Measurements from ENCODE around the gene MYF5. TPM values are rescaled to one million over a fixed set of nuclear protein-coding genes. Genes with fewer than 3 reads are reported as not detected.
"Not testable (repeated sequence)": the region's sequence is repeated elsewhere in the genome, so short reads cannot be mapped to it uniquely, and the experiment has no call there.

Gene MYF5
- not detected in 2 replicates for total RNA-seq

DNA sequence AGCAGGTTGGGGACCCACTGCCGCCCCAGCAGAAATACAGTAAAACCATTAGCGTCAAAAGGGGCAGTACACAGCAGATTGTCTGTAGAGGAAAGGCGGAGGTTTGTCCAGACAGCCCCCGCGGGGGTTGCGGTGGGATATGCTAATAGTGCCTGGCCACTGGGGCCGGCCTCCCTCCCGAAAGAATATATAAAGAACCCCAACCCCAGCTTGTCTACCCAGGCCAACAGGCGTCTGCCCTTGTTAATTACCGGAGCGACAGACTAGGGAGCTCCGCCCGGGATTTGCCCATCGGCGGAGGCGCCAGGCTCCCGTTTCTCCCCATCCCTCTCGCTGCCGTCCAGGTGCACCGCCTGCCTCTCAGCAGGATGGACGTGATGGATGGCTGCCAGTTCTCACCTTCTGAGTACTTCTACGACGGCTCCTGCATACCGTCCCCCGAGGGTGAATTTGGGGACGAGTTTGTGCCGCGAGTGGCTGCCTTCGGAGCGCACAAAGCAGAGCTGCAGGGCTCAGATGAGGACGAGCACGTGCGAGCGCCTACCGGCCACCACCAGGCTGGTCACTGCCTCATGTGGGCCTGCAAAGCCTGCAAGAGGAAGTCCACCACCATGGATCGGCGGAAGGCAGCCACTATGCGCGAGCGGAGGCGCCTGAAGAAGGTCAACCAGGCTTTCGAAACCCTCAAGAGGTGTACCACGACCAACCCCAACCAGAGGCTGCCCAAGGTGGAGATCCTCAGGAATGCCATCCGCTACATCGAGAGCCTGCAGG, at the start of gene MYF5:
Gene MYF5, plus strand, starts transcription at position 217 of the 774 bp plus-strand sequence. Its CDS starts 152 bp downstream, at position 369.
- no peak for DNase-seq (ENCODE audit: low read depth)
- TF ChIP-seq, protein P1, sequence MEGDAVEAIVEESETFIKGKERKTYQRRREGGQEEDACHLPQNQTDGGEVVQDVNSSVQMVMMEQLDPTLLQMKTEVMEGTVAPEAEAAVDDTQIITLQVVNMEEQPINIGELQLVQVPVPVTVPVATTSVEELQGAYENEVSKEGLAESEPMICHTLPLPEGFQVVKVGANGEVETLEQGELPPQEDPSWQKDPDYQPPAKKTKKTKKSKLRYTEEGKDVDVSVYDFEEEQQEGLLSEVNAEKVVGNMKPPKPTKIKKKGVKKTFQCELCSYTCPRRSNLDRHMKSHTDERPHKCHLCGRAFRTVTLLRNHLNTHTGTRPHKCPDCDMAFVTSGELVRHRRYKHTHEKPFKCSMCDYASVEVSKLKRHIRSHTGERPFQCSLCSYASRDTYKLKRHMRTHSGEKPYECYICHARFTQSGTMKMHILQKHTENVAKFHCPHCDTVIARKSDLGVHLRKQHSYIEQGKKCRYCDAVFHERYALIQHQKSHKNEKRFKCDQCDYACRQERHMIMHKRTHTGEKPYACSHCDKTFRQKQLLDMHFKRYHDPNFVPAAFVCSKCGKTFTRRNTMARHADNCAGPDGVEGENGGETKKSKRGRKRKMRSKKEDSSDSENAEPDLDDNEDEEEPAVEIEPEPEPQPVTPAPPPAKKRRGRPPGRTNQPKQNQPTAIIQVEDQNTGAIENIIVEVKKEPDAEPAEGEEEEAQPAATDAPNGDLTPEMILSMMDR (IDR thresholded peaks at IDR 0.05; ENCODE audit: insufficient read depth, low read length, severe bottlenecking): no peak
- no peak within 1 kb of the TSS for H3K4me3 ChIP-seq (ENCODE audit: low read depth, low read length)
- FAIRE-seq: no peak
- peaks cover 10% of the 10 kb centered on the region for H3K27me3 ChIP-seq (ENCODE audit: control insufficient read depth, insufficient read depth, low read length)
- no peaks in the 10 kb centered on the region for H3K36me3 ChIP-seq (ENCODE audit: control insufficient read depth, insufficient read depth, low read length)

DNA sequence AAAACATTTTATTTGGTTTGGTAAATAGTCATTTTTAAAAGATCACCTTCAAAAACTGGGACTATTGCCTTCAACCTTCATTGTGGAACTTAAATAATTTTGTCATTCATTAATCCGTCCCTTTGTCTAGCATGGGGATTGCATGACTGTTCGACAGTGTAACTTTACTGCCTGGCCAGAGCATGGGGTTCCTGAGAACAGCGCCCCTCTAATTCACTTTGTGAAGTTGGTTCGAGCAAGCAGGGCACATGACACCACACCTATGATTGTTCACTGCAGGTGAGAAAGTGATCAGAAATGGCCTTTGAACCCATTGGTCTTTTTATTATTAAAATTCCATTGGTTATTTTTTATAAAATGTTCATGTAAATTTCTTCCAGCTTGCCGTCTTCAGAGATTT, 46.5 kb upstream of the MYF5 start:
- FAIRE-seq: no peak
- no peaks in the 10 kb centered on the region for H3K27me3 ChIP-seq (ENCODE audit: control insufficient read depth, insufficient read depth, low read length)
- TF ChIP-seq, protein P1 (IDR thresholded peaks at IDR 0.05; ENCODE audit: insufficient read depth, low read length, severe bottlenecking): no peak
- H3K36me3 ChIP-seq (ENCODE audit: control insufficient read depth, insufficient read depth, low read length): no peaks in the 10 kb centered on the region
- H3K4me3 ChIP-seq (ENCODE audit: low read depth, low read length): no peak overlapping the region
- DNase-seq (ENCODE audit: low read depth): no peak

DNA sequence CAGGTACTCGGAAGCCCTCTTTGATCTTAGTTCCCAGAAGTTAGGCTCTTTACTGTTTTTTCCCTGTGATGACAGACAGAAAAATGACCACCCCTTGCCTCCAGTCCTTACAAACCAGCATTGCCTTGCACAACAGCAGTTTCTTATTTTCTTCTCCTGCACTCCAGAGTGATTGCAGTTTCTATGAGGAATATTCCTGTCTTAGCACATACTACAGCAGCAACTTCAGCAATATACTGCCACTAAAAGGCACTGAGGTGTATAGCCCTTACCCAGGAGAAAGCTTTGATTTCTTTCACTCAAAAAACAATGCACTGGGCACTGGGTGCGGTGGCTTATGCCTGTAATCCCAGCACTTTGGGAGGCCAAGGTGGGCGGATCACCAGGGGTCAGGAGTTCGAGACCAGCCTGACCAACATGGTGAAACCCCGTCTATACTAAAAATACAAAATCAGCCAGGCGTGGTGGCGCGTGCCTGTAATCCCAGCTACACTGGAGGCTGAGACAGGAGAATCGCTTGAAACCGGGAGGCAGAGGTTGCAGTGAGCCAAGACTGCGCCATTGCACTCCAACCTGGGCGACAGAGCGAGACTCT, 40.6 kb upstream of the MYF5 start:
- not testable (repeated sequence) for H3K36me3 ChIP-seq (ENCODE audit: control insufficient read depth, insufficient read depth, low read length); H3K4me3 ChIP-seq (ENCODE audit: low read depth, low read length); H3K27me3 ChIP-seq (ENCODE audit: control insufficient read depth, insufficient read depth, low read length); DNase-seq (ENCODE audit: low read depth); FAIRE-seq

DNA sequence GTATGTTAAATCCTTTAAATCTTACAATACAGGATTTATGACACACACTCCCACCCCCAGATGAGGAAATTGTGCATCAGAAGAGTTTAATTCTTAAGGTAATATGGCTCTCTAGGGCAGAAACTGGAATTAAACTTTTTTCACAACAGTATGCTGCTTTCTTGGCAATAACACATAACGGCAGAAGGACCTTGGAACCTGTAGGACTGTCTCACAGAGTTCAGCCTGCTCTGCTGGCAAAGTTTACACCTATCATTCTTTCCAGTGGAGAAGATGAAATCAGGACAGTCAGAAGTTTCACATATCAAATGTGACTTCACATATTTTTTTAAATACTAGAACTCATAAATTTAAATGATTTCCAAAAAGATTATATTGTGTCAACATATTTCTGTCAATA, 39.9 kb upstream of the MYF5 start:
- DNase-seq (ENCODE audit: low read depth): no peak
- Histone ChIP-seq H3K36me3 (ENCODE audit: control insufficient read depth, insufficient read depth, low read length) (no peaks in the 10 kb centered on the region), H3K27me3 (ENCODE audit: control insufficient read depth, insufficient read depth, low read length) (no peaks in the 10 kb centered on the region), H3K4me3 (ENCODE audit: low read depth, low read length) (no peak overlapping the region)
- TF ChIP-seq, protein P1 (IDR thresholded peaks at IDR 0.05; ENCODE audit: insufficient read depth, low read length, severe bottlenecking): no peak
- no peak for FAIRE-seq

DNA sequence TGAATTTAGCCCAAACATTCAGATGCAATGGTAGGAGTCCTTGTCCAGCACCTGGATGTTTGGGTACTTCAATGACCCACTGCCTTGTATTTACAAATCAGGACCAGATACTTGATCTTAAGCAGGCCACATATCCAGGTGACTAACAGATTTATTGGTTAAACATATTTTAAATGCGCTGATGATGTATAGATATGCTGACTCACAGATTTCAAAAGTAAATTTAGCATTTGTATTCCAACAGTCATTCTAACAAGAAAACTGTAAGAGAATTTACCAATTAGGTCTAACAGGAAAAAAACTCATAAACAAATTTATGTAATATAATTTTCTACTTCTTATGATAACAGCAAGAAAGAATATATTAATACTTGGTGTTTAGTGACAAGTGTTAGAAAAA, 38.7 kb upstream of the MYF5 start:
- no peaks in the 10 kb centered on the region for H3K36me3 ChIP-seq (ENCODE audit: control insufficient read depth, insufficient read depth, low read length)
- no peaks in the 10 kb centered on the region for H3K27me3 ChIP-seq (ENCODE audit: control insufficient read depth, insufficient read depth, low read length)
- H3K4me3 ChIP-seq (ENCODE audit: low read depth, low read length): no peak overlapping the region
- DNase-seq (ENCODE audit: low read depth): no peak
- TF ChIP-seq, protein P1 (IDR thresholded peaks at IDR 0.05; ENCODE audit: insufficient read depth, low read length, severe bottlenecking): no peak
- no peak for FAIRE-seq

DNA sequence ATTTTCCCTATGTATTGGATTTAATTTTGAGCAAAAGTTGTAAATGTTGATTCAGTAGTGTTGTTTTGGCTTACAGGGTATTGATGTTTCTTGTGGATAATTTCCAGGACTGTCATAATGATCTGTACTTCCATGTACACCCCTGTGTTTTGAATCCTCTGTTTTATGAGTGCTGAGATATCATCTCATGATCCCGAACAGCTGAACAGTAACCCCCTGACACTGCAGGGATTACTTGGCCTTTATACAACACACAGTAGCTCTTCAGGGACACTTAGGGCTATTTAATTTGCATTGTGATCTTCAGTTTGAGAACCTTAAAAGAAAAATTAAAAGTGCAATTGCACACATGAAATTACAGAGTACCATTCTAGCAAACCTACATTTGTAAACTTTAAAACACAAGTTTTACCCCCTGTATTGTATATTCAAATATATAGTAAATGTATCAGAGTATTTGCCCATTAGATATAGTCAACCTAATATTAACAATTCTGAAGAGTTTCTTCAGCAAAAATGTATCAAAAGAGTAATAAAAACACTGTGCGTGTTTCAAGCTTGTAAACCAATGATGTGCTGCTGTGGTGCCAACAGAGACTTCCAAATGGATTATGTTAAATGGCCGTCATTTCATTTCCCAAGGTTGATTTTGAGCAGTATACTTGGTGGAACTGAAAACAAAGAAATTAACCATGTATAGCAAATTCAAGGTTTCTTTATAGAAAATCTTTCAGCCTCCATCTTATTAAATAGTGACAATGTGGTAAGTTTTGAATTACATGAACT, 37.2 kb upstream of the MYF5 start:
- Histone ChIP-seq H3K36me3 (ENCODE audit: control insufficient read depth, insufficient read depth, low read length) (no peaks in the 10 kb centered on the region), H3K4me3 (ENCODE audit: low read depth, low read length) (no peak overlapping the region), H3K27me3 (ENCODE audit: control insufficient read depth, insufficient read depth, low read length) (no peaks in the 10 kb centered on the region)
- DNase-seq (ENCODE audit: low read depth): no peak
- FAIRE-seq: no peak
- TF ChIP-seq, protein P1 (IDR thresholded peaks at IDR 0.05; ENCODE audit: insufficient read depth, low read length, severe bottlenecking): no peak

Data from bronchial epithelial cell (primary cell).